Panc1 (cell line): ENCODE data around the gene ATF2. TPM values are rescaled to one million over a fixed set of nuclear protein-coding genes. Genes with fewer than 3 reads are reported as not detected.

Experiments
- ATAC-seq: fragments of 200-7000 bp; cut with Tn5 transposase; 2 replicates; pipeline ENCODE4 v1.9.1; 2020; ENCODE audit warnings: mild to moderate bottlenecking, moderate library complexity
- BruUV-seq: library from RNA; stranded (reverse); fragments of 400-500 nt; replicated peaks from 2 replicates; lab custom pipeline; 2021; lab: Mats Ljungman, UMichigan
- CTCF ChIA-PET: fragments of 300-600 bp; sonication (Branson Sonifier 250); formaldehyde crosslinking; loops from one replicate; lab custom pipeline; 2022; ENCODE audit warnings: antibody characterized with exemption; lab: Charles Lee
- POLR2A ChIA-PET: fragments of 300-600 bp; sonication (Branson Sonifier 250); formaldehyde crosslinking; loops from one replicate; lab custom pipeline; 2022; ENCODE audit warnings: antibody characterized with exemption; lab: Charles Lee
- DNase-seq: peaks from one replicate; pipeline ENCODE4 v3.0.0-alpha.2; 2010; ENCODE audit warnings: low read depth, low spot score
- H3K27ac ChIP-seq: 2 replicates; pipeline ENCODE4 v1.5.1; 2011; ENCODE audit warnings: mild to moderate bottlenecking, low read length, inconsistent platforms
- H3K27me3 ChIP-seq: fragments of 200-500 bp; sonication (Bioruptor generic); 2 replicates; pipeline ENCODE4 v1.6.0; 2014; ENCODE audit warnings: low read length, inconsistent platforms; ENCODE audit not compliant: control insufficient read depth, insufficient read depth
- H3K36me3 ChIP-seq: fragments of 200-500 bp; sonication (Bioruptor generic); 2 replicates; pipeline ENCODE4 v1.5.1; 2014; ENCODE audit warnings: inconsistent platforms, mild to moderate bottlenecking, low read length, moderate library complexity; ENCODE audit not compliant: control insufficient read depth, insufficient read depth
- H3K4me1 ChIP-seq: 2 replicates; pipeline ENCODE4 v1.5.1; 2011; ENCODE audit warnings: inconsistent platforms, mild to moderate bottlenecking, low read length, moderate library complexity; ENCODE audit not compliant: control insufficient read depth, insufficient read depth
- H3K4me3 ChIP-seq, 2 experiments: 2 replicates each; pipeline ENCODE4 v1.5.1; 2011 to 2012; ENCODE audit warnings: low read depth in 2 of 2, low read length in 2 of 2, mild to moderate bottlenecking in 2 of 2, inconsistent platforms in 1 of 2, moderate library complexity in 1 of 2
- H3K9me3 ChIP-seq: fragments of 200-500 bp; sonication (Bioruptor generic); 2 replicates; pipeline ENCODE4 v1.5.1; 2014; ENCODE audit warnings: low read depth, mild to moderate bottlenecking, inconsistent platforms, low read length, moderate library complexity; ENCODE audit not compliant: control insufficient read depth, insufficient read depth
- CTCF ChIP-seq: fragments of 450-650 bp; IDR thresholded peaks from 2 replicates; pipeline ENCODE4 v1.5.1; 2017; ENCODE audit warnings: mild to moderate bottlenecking
- POLR2AphosphoS5 ChIP-seq: IDR thresholded peaks from 2 replicates; pipeline ENCODE4 v1.6.1; 2012; ENCODE audit warnings: mild to moderate bottlenecking, low read depth, low read length, moderate library complexity
- REST ChIP-seq, 2 experiments: IDR thresholded peaks; 2 replicates each; pipeline ENCODE4 v1.6.1; 2011 to 2012; ENCODE audit warnings: low read depth in 2 of 2, control low read depth in 1 of 2, low read length in 1 of 2, mild to moderate bottlenecking in 1 of 2, moderate library complexity in 1 of 2; ENCODE audit not compliant: insufficient read depth in 1 of 2
- SIN3A ChIP-seq: IDR thresholded peaks from 2 replicates; pipeline ENCODE4 v1.6.1; 2012; ENCODE audit warnings: low read depth, mild to moderate bottlenecking, low read length, moderate library complexity, borderline replicate concordance; ENCODE audit not compliant: insufficient read depth
- TCF7L2 ChIP-seq: IDR thresholded peaks from 2 replicates; pipeline ENCODE4 v1.6.1; 2011; ENCODE audit warnings: mild to moderate bottlenecking, low read depth, low read length, inconsistent platforms
- in situ Hi-C: cut with HindIII; loops from 2 replicates; pipeline ENCODE4 v1.10.0; 2016; ENCODE audit warnings: low sequenced_read_pairs, low pct_unique_long_range_greater_than_20kb
- intact Hi-C: fragments of 100-400 bp; cut with micrococcal nuclease; formaldehyde crosslinking; loops from one replicate; pipeline ENCODE4 v1.10.0; 2022; ENCODE audit not compliant: unreplicated experiment
- total RNA-seq: library from RNA; stranded (reverse); gene quantifications from one replicate; pipeline ENCODE4 v1.2.1, GENCODE V29; 2021; ENCODE audit not compliant: unreplicated experiment

Gene ATF2
- total RNA-seq, 1 experiment from 2014 or later, result 61.8 TPM

- no peak for DNase-seq
- no peaks in the 10 kb centered on the region for H3K4me1 ChIP-seq
- CTCF ChIA-PET, result no interaction called here
- no peaks in the 10 kb centered on the region for H3K27me3 ChIP-seq
- no peaks in the 10 kb centered on the region for H3K9me3 ChIP-seq
- POLR2A ChIA-PET, result no interaction called here
- intact Hi-C loops, result no loop called here
- H3K4me3 ChIP-seq, result no peak overlapping the region
- TF ChIP-seq SIN3A, result no peak
- no peak for TF ChIP-seq TCF7L2
- no peak for TF ChIP-seq REST (IDR thresholded peaks at IDR 0.05; ENCODE audit: insufficient read depth in 1 of 2, low read depth in 2 of 2, low read length in 1 of 2)
- no peak for TF ChIP-seq CTCF
- TF ChIP-seq POLR2AphosphoS5, result no peak
- no TSS peak for BruUV-seq
- in situ Hi-C loops, result no loop called here
- H3K27ac ChIP-seq, result no peak overlapping the region; the same call in 1 of the 2 replicates
- H3K36me3 ChIP-seq, result no peaks in the 10 kb centered on the region
- no peak for ATAC-seq
Observed at GRCh38 chr2:175064797-175065196, 103.2 kb downstream of the ATF2 start.

GRCh38 chr2:175063741-175064140, 104.3 kb downstream of the ATF2 start:
- intact Hi-C loops (no loop called here), in situ Hi-C loops (no loop called here)
- H3K9me3 ChIP-seq, result no peaks in the 10 kb centered on the region
- no peak for TF ChIP-seq REST (IDR thresholded peaks at IDR 0.05; ENCODE audit: insufficient read depth in 1 of 2, low read depth in 2 of 2, low read length in 1 of 2)
- no peak for TF ChIP-seq POLR2AphosphoS5
- TF ChIP-seq CTCF, result no peak
- no peak for TF ChIP-seq SIN3A
- no peak for TF ChIP-seq TCF7L2
- no peak overlapping the region for H3K4me3 ChIP-seq
- ChIA-PET CTCF (no interaction called here), POLR2A (interaction anchor here (0.6 kb wide), 1 partner anchor 94 kb away, joined by 4 read pairs; no protein-coding TSS in a partner anchor)
- no peak overlapping the region for H3K27ac ChIP-seq
- no peaks in the 10 kb centered on the region for H3K4me1 ChIP-seq
- BruUV-seq, result no TSS peak
- H3K36me3 ChIP-seq, result no peaks in the 10 kb centered on the region
- ATAC-seq (no peak), DNase-seq (peak; percentile 60)
- H3K27me3 ChIP-seq, result no peaks in the 10 kb centered on the region
